GM23338 (cell line): ENCODE measurements around the gene DCAF6. TPM values are rescaled to one million over a fixed set of nuclear protein-coding genes. Genes with fewer than 3 reads are reported as not detected.

Experiments
- ATAC-seq: fragments of 200-7000 bp; cut with Tn5 transposase; 3 replicates; pipeline ENCODE4 v1.9.1; 2020
- DNase-seq: peaks from one replicate; pipeline ENCODE4 v3.0.0-alpha.2; 2015; ENCODE audit warnings: low spot score
- H2AFZ ChIP-seq: fragments of 200-600 bp; sonication (generic); 2 replicates; pipeline ENCODE4 v1.8.0; 2016; ENCODE audit warnings: antibody characterized with exemption, mild to moderate bottlenecking, moderate library complexity
- H3F3A ChIP-seq: fragments of 200-600 bp; sonication (generic); replicated peaks from 2 replicates; pipeline ENCODE4 v1.8.0; 2017; ENCODE audit warnings: antibody characterized with exemption, mixed run types, low read depth
- H3K27ac ChIP-seq: fragments of 200-600 bp; sonication (generic); 2 replicates; pipeline ENCODE4 v1.6.1; 2016; ENCODE audit warnings: low read depth
- H3K27me3 ChIP-seq: fragments of 200-600 bp; sonication (generic); 2 replicates; pipeline ENCODE4 v1.8.0; 2016; ENCODE audit warnings: mild to moderate bottlenecking, mixed run types, moderate library complexity; ENCODE audit not compliant: insufficient read depth
- H3K36me3 ChIP-seq: fragments of 200-600 bp; sonication (generic); 2 replicates; pipeline ENCODE4 v1.8.0; 2016; ENCODE audit warnings: mild to moderate bottlenecking; ENCODE audit not compliant: insufficient read depth
- H3K4me1 ChIP-seq: fragments of 200-600 bp; sonication (generic); 2 replicates; pipeline ENCODE4 v1.8.0; 2016; ENCODE audit warnings: mild to moderate bottlenecking, moderate library complexity; ENCODE audit not compliant: insufficient read depth
- H3K4me2 ChIP-seq: fragments of 200-600 bp; sonication (generic); 2 replicates; pipeline ENCODE4 v1.7.1; 2017; ENCODE audit warnings: mixed run types
- H3K4me3 ChIP-seq: fragments of 200-600 bp; sonication (generic); 2 replicates; pipeline ENCODE4 v1.6.1; 2016; ENCODE audit warnings: mixed run types
- H3K79me2 ChIP-seq: fragments of 200-600 bp; sonication (generic); replicated peaks from 2 replicates; pipeline ENCODE4 v1.8.0; 2017; ENCODE audit warnings: mild to moderate bottlenecking; ENCODE audit not compliant: insufficient read depth
- H3K9me2 ChIP-seq: fragments of 200-600 bp; sonication (generic); 2 replicates; pipeline ENCODE4 v1.8.0; 2017; ENCODE audit not compliant: insufficient read depth
- H4K20me1 ChIP-seq: fragments of 200-600 bp; sonication (generic); replicated peaks from 2 replicates; pipeline ENCODE4 v1.8.0; 2017; ENCODE audit warnings: mild to moderate bottlenecking; ENCODE audit not compliant: insufficient read depth
- H3K27ac Mint-ChIP-seq: 2 replicates; pipeline ENCODE4 v1.8.0; 2020; ENCODE audit warnings: inconsistent platforms, mild to moderate bottlenecking, moderate library complexity, mixed read lengths
- H3K27me3 Mint-ChIP-seq: 3 replicates; pipeline ENCODE4 v1.8.0; 2022; ENCODE audit warnings: low read depth, mild to moderate bottlenecking, moderate library complexity, mixed read lengths, inconsistent platforms; ENCODE audit not compliant: insufficient read depth, poor library complexity
- H3K36me3 Mint-ChIP-seq: 3 replicates; pipeline ENCODE4 v1.8.0; 2021; ENCODE audit warnings: low read depth, mild to moderate bottlenecking, inconsistent platforms, moderate library complexity, mixed read lengths
- H3K4me1 Mint-ChIP-seq: 3 replicates; pipeline ENCODE4 v1.8.0; 2020; ENCODE audit warnings: mild to moderate bottlenecking, inconsistent platforms, mixed read lengths
- H3K4me3 Mint-ChIP-seq: 3 replicates; pipeline ENCODE4 v1.8.0; 2021; ENCODE audit warnings: moderate library complexity, mild to moderate bottlenecking, inconsistent platforms, mixed read lengths
- H3K9me3 Mint-ChIP-seq: 3 replicates; pipeline ENCODE4 v1.8.0; 2020; ENCODE audit warnings: moderate library complexity, mild to moderate bottlenecking, inconsistent platforms, mixed read lengths
- CTCF ChIP-seq, 2 experiments: fragments of 200-600 bp in 1 of 2; sonication (generic) in 1 of 2; conservative IDR thresholded peaks; 2 replicates each; pipeline versions ENCODE4 v1.5.1 to v1.6.1; 2016 to 2017; ENCODE audit warnings: antibody characterized with exemption in 2 of 2, low read depth in 2 of 2, mild to moderate bottlenecking in 2 of 2, moderate library complexity in 1 of 2
- ETS1 ChIP-seq: IDR thresholded peaks from 2 replicates; pipeline ENCODE4 v1.6.1; 2016; ENCODE audit warnings: antibody characterized with exemption
- EZH2phosphoT487 ChIP-seq: fragments of 200-600 bp; sonication (generic); IDR thresholded peaks from one replicate; pipeline ENCODE4 v1.8.1; 2018; ENCODE audit warnings: antibody characterized with exemption; ENCODE audit not compliant: unreplicated experiment
- JUNB ChIP-seq: IDR thresholded peaks from one replicate; pipeline ENCODE4 v1.6.1; 2016; ENCODE audit warnings: antibody characterized with exemption; ENCODE audit not compliant: unreplicated experiment
- STAT1 ChIP-seq: IDR thresholded peaks from one replicate; pipeline ENCODE4 v1.6.1; 2016; ENCODE audit warnings: antibody characterized with exemption; ENCODE audit not compliant: unreplicated experiment
- polyA plus RNA-seq: library from polyadenylated mRNA; unstranded; fragments of >200 nt; fragmentation: Nextera tagmentation; extraction: Ambion mirVana; gene quantifications from 2 replicates; pipeline ENCODE4 v1.2.1, GENCODE V29; 2016
- total RNA-seq: library from RNA; depleted of rRNA; stranded (reverse); fragments of >200 nt; shearing (Covaris generic); gene quantifications from 2 replicates; pipeline ENCODE4 v1.2.3, GENCODE V29; 2014

Gene DCAF6
- total and polyA plus RNA-seq, 2 experiments from 2014 or later, result 18.6 to 27.3 TPM

GRCh38 chr1:168084396-168085231, 148.1 kb downstream of the DCAF6 start:
- H3K36me3 ChIP-seq, result no peaks in the 10 kb centered on the region
- Mint-ChIP-seq H3K36me3 (no peaks in the 10 kb centered on the region; the same call in 2 of the 3 replicates), H3K27me3 (peaks cover 6% of the 10 kb centered on the region), H3K4me1 (peaks cover 3% of the 10 kb centered on the region), H3K4me3 (no peak overlapping the region), H3K9me3 (no peaks in the 10 kb centered on the region), H3K27ac (no peak overlapping the region)
- no peaks in the 10 kb centered on the region for H3K79me2 ChIP-seq
- H3K4me1 ChIP-seq, result no peaks in the 10 kb centered on the region
- no peak overlapping the region for H3K4me2 ChIP-seq
- H3K4me3 ChIP-seq, result no peak overlapping the region
- ATAC-seq (peak; percentile 83), DNase-seq (peak; percentile 88)
- H3F3A ChIP-seq, result no peaks in the 10 kb centered on the region
- no peaks in the 10 kb centered on the region for H3K27me3 ChIP-seq
- TF ChIP-seq EZH2phosphoT487, result no peak
- TF ChIP-seq CTCF (conservative IDR thresholded peaks at IDR 0.05; ENCODE audit: low read depth in 2 of 2), result peak; percentile 91 to 94
- H3K27ac ChIP-seq, result no peak overlapping the region
- no peaks in the 10 kb centered on the region for H3K9me2 ChIP-seq
- H4K20me1 ChIP-seq, result no peaks in the 10 kb centered on the region
- no peak overlapping the region for H2AFZ ChIP-seq

GRCh38 chr1:168085401-168085872, 149.0 kb downstream of the DCAF6 start:
- no peak overlapping the region for H3K27ac ChIP-seq
- Mint-ChIP-seq H3K4me3 (no peak overlapping the region), H3K9me3 (no peaks in the 10 kb centered on the region), H3K4me1 (peaks cover 3% of the 10 kb centered on the region), H3K27ac (no peak overlapping the region), H3K36me3 (no peaks in the 10 kb centered on the region; the same call in 1 of the 3 replicates), H3K27me3 (peaks cover 6% of the 10 kb centered on the region)
- no peak overlapping the region for H3K4me2 ChIP-seq
- TF ChIP-seq JUNB, result no peak
- TF ChIP-seq ETS1, result no peak
- H3K36me3 ChIP-seq, result no peaks in the 10 kb centered on the region
- no peaks in the 10 kb centered on the region for H3K4me1 ChIP-seq
- no peak for ATAC-seq
- H3K9me2 ChIP-seq, result no peaks in the 10 kb centered on the region
- no peaks in the 10 kb centered on the region for H3K79me2 ChIP-seq
- H2AFZ ChIP-seq, result no peak overlapping the region
- DNase-seq, result no peak
- H4K20me1 ChIP-seq, result no peaks in the 10 kb centered on the region
- H3K4me3 ChIP-seq, result no peak overlapping the region
- H3K27me3 ChIP-seq, result no peaks in the 10 kb centered on the region
- H3F3A ChIP-seq, result no peaks in the 10 kb centered on the region

- Mint-ChIP-seq H3K4me3 (no peak overlapping the region), H3K27ac (no peak overlapping the region), H3K27me3 (peaks cover 8% of the 10 kb centered on the region), H3K9me3 (no peaks in the 10 kb centered on the region), H3K4me1 (peaks cover 9% of the 10 kb centered on the region), H3K36me3 (no peaks in the 10 kb centered on the region; the same call in 1 of the 3 replicates)
- ATAC-seq, result no peak
- TF ChIP-seq CTCF (conservative IDR thresholded peaks at IDR 0.05; ENCODE audit: low read depth in 2 of 2), result peak; percentile 10 to 19; a peak in 1 of 4 replicates
- TF ChIP-seq STAT1, result no peak
- Histone ChIP-seq H4K20me1 (no peaks in the 10 kb centered on the region), H3F3A (no peaks in the 10 kb centered on the region), H3K9me2 (no peaks in the 10 kb centered on the region), H3K4me2 (no peak overlapping the region), H3K79me2 (no peaks in the 10 kb centered on the region), H2AFZ (no peak overlapping the region), H3K36me3 (no peaks in the 10 kb centered on the region), H3K4me1 (no peaks in the 10 kb centered on the region), H3K4me3 (no peak overlapping the region), H3K27ac (no peak overlapping the region), H3K27me3 (no peaks in the 10 kb centered on the region)
- no peak for DNase-seq
These were observed 150.0 kb downstream of the DCAF6 start for GRCh38 chr1:168086438-168086837.
